IMR-90 (cell line): ENCODE results near the gene TEX101. TPM values are rescaled to one million over a fixed set of nuclear protein-coding genes. Genes with fewer than 3 reads are reported as not detected.

Experiments used
- ATAC-seq: fragments of 200-7000 bp; cut with Tn5 transposase; 2 replicates; pipeline ENCODE4 v1.9.1; 2020; ENCODE audit warnings: low read depth, mild to moderate bottlenecking, moderate library complexity
- BruUV-seq: library from RNA; stranded (reverse); fragments of 400-500 nt; replicated peaks from 2 replicates; lab custom pipeline; 2021; lab: Mats Ljungman, UMichigan
- CTCF ChIA-PET: fragments of 300-600 bp; formaldehyde crosslinking; extraction: SDS; loops from one replicate; lab custom pipeline; 2021; ENCODE audit warnings: antibody characterized with exemption; lab: Yijun Ruan, JAX
- POLR2A ChIA-PET: fragments of 300-600 bp; sonication (Branson Sonifier 250); formaldehyde crosslinking; loops from one replicate; lab custom pipeline; 2022; ENCODE audit warnings: antibody characterized with exemption; ENCODE audit not compliant: unreplicated experiment; lab: Charles Lee
- DNase-seq: peaks from one replicate; pipeline ENCODE4 v3.0.0; 2013
- H2AFZ ChIP-seq: replicated peaks from 2 replicates; pipeline ENCODE3; 2013; ENCODE audit warnings: low read length, mild to moderate bottlenecking; ENCODE audit not compliant: poor library complexity
- H2AK5ac ChIP-seq: 2 replicates; pipeline ENCODE4 v1.6.1; 2013; ENCODE audit warnings: low read depth, low read length, inconsistent platforms
- H2AK9ac ChIP-seq: replicated peaks from 2 replicates; pipeline ENCODE3; 2013; ENCODE audit warnings: mild to moderate bottlenecking, low read depth, low read length, moderate library complexity; ENCODE audit not compliant: poor library complexity
- H2BK120ac ChIP-seq: 2 replicates; pipeline ENCODE4 v1.6.1; 2013; ENCODE audit warnings: low read depth, low read length, inconsistent platforms
- H2BK15ac ChIP-seq: 3 replicates; pipeline ENCODE4 v1.6.1; 2013; ENCODE audit warnings: low read depth, low read length, inconsistent platforms
- H2BK20ac ChIP-seq: 2 replicates; pipeline ENCODE4 v1.6.1; 2013; ENCODE audit warnings: low read depth, mild to moderate bottlenecking, inconsistent platforms, low read length, moderate library complexity
- H2BK5ac ChIP-seq: 2 replicates; pipeline ENCODE4 v1.6.1; 2013; ENCODE audit warnings: mild to moderate bottlenecking, low read depth, low read length, inconsistent platforms; ENCODE audit not compliant: poor library complexity, severe bottlenecking
- H3K14ac ChIP-seq: replicated peaks from 2 replicates; pipeline ENCODE4 v1.6.1; 2013; ENCODE audit warnings: low read depth, low read length, inconsistent platforms
- H3K18ac ChIP-seq: 2 replicates; pipeline ENCODE4 v1.6.1; 2013; ENCODE audit warnings: low read depth, low read length, control low read depth
- H3K23ac ChIP-seq: 2 replicates; pipeline ENCODE4 v1.6.1; 2013; ENCODE audit warnings: low read depth, low read length, inconsistent platforms
- H3K27ac ChIP-seq: 2 replicates; pipeline ENCODE4 v1.5.1; 2013; ENCODE audit warnings: mild to moderate bottlenecking, control low read depth, low read length; ENCODE audit not compliant: insufficient read depth
- H3K27me3 ChIP-seq: 2 replicates; pipeline ENCODE4 v1.6.1; 2013; ENCODE audit warnings: low read length; ENCODE audit not compliant: control insufficient read depth, insufficient read depth
- H3K36me3 ChIP-seq: 2 replicates; pipeline ENCODE4 v1.6.1; 2013; ENCODE audit warnings: low read length, mixed read lengths; ENCODE audit not compliant: control insufficient read depth, insufficient read depth
- H3K4ac ChIP-seq: 2 replicates; pipeline ENCODE4 v1.6.1; 2013; ENCODE audit warnings: low read depth, low read length, inconsistent platforms
- H3K4me1 ChIP-seq: 2 replicates; pipeline ENCODE4 v1.6.1; 2013; ENCODE audit warnings: low read length, mixed read lengths; ENCODE audit not compliant: control insufficient read depth, insufficient read depth
- H3K4me2 ChIP-seq: 2 replicates; pipeline ENCODE4 v1.6.1; 2013; ENCODE audit warnings: low read depth, mild to moderate bottlenecking, control low read depth, low read length, moderate library complexity
- H3K4me3 ChIP-seq: 2 replicates; pipeline ENCODE4 v1.5.1; 2013; ENCODE audit warnings: low read depth, mild to moderate bottlenecking, control low read depth, low read length, moderate library complexity; ENCODE audit not compliant: insufficient read depth
- H3K56ac ChIP-seq: 2 replicates; pipeline ENCODE4 v1.6.1; 2013; ENCODE audit warnings: low read length, inconsistent platforms; ENCODE audit not compliant: insufficient read depth; ENCODE audit errors: extremely low read depth
- H3K79me1 ChIP-seq, 2 experiments: 2 replicates each; pipeline ENCODE4 v1.6.1; 2013; ENCODE audit warnings: low read length in 2 of 2, inconsistent platforms in 1 of 2, low read depth in 1 of 2
- H3K9ac ChIP-seq: 2 replicates; pipeline ENCODE4 v1.6.1; 2013; ENCODE audit warnings: low read depth, low read length, control low read depth
- H3K9me1 ChIP-seq: 2 replicates; pipeline ENCODE4 v1.6.1; 2013; ENCODE audit warnings: low read length, inconsistent platforms; ENCODE audit not compliant: insufficient read depth
- H3K9me3 ChIP-seq: 2 replicates; pipeline ENCODE4 v1.6.1; 2013; ENCODE audit warnings: low read length; ENCODE audit not compliant: control insufficient read depth, insufficient read depth
- H4K20me1 ChIP-seq: 2 replicates; pipeline ENCODE4 v1.6.1; 2013; ENCODE audit warnings: low read length, inconsistent platforms; ENCODE audit not compliant: insufficient read depth
- H4K5ac ChIP-seq: 2 replicates; pipeline ENCODE4 v1.6.1; 2013; ENCODE audit warnings: mild to moderate bottlenecking, low read depth, low read length, control low read depth
- H4K8ac ChIP-seq, 2 experiments: 2 replicates each; pipeline ENCODE4 v1.6.1; 2013; ENCODE audit warnings: low read depth in 2 of 2, low read length in 2 of 2, control low read depth in 1 of 2, inconsistent platforms in 1 of 2
- H4K91ac ChIP-seq: 2 replicates; pipeline ENCODE4 v1.6.1; 2013; ENCODE audit warnings: low read depth, low read length, inconsistent platforms; ENCODE audit not compliant: insufficient read depth
- BHLHE40 ChIP-seq: fragments of 150-350 bp; IDR thresholded peaks from 2 replicates; pipeline ENCODE4 v1.6.1; 2016; ENCODE audit warnings: mild to moderate bottlenecking, low read depth, low read length
- CEBPB ChIP-seq: IDR thresholded peaks from 2 replicates; pipeline ENCODE4 v1.6.1; 2012; ENCODE audit warnings: low read depth, low read length, improper control_type of control experiment
- CHD1 ChIP-seq: IDR thresholded peaks from 2 replicates; pipeline ENCODE4 v1.6.1; 2012; ENCODE audit warnings: low read depth, low read length, improper control_type of control experiment
- CTCF ChIP-seq: conservative IDR thresholded peaks from 2 replicates; pipeline ENCODE4 v1.5.1; 2012; ENCODE audit warnings: mild to moderate bottlenecking, low read depth, low read length, improper control_type of control experiment
- FOS ChIP-seq: fragments of 150-350 bp; IDR thresholded peaks from 2 replicates; pipeline ENCODE4 v1.6.1; 2016; ENCODE audit warnings: low read depth, low read length
- MAFK ChIP-seq: IDR thresholded peaks from 2 replicates; pipeline ENCODE4 v1.6.1; 2012; ENCODE audit warnings: low read depth, low read length, improper control_type of control experiment
- MAZ ChIP-seq: IDR thresholded peaks from 2 replicates; pipeline ENCODE4 v1.6.1; 2012; ENCODE audit warnings: low read depth, mild to moderate bottlenecking, low read length, improper control_type of control experiment, moderate library complexity, borderline replicate concordance
- MXI1 ChIP-seq: IDR thresholded peaks from 2 replicates; pipeline ENCODE4 v1.6.1; 2012; ENCODE audit warnings: low read depth, mild to moderate bottlenecking, low read length, moderate library complexity, borderline replicate concordance
- NFE2L2 ChIP-seq: fragments of 150-350 bp; IDR thresholded peaks from 2 replicates; pipeline ENCODE4 v1.6.1; 2016; ENCODE audit warnings: low read depth, mild to moderate bottlenecking, low read length
- POLR2A ChIP-seq: IDR thresholded peaks from 2 replicates; pipeline ENCODE4 v1.6.1; 2012; ENCODE audit warnings: mild to moderate bottlenecking, low read depth, low read length
- RAD21 ChIP-seq: IDR thresholded peaks from 2 replicates; pipeline ENCODE4 v1.6.1; 2012; ENCODE audit warnings: low read length, improper control_type of control experiment
- RCOR1 ChIP-seq: IDR thresholded peaks from 2 replicates; pipeline ENCODE4 v1.6.1; 2012; ENCODE audit warnings: mild to moderate bottlenecking, low read length, improper control_type of control experiment; ENCODE audit not compliant: insufficient replicate concordance
- RFX5 ChIP-seq: IDR thresholded peaks from 2 replicates; pipeline ENCODE4 v1.8.0; 2012; ENCODE audit warnings: low read depth, mild to moderate bottlenecking, low read length, moderate library complexity
- SMC3 ChIP-seq: fragments of 150-350 bp; IDR thresholded peaks from 2 replicates; pipeline ENCODE4 v1.6.1; 2016; ENCODE audit warnings: low read depth, mild to moderate bottlenecking, antibody characterized with exemption, low read length, moderate library complexity
- USF2 ChIP-seq: fragments of 150-350 bp; IDR thresholded peaks from 2 replicates; pipeline ENCODE4 v1.6.1; 2017; ENCODE audit warnings: mild to moderate bottlenecking, antibody characterized with exemption, low read length, low read depth
- WGBS, 2 experiments: methylation state at CpG; one replicate each; pipeline versions ENCODE4 v1.1.5 to v1.1.7; 2013; ENCODE audit warnings: missing lambda C conversion rate in 2 of 2; ENCODE audit not compliant: insufficient read length in 1 of 2; ENCODE audit errors: extremely low coverage in 2 of 2; 5-methylcytosine and 5-hydroxymethylcytosine counted together
- dilution Hi-C: fragments of 300-500 bp; cut with HindIII; formaldehyde crosslinking; loops from one replicate; pipeline ENCODE4 v1.14.3; 2018; ENCODE audit warnings: low sequenced_read_pairs; ENCODE audit not compliant: unreplicated experiment
- in situ Hi-C: fragments of 300-500 bp; cut with MboI; formaldehyde crosslinking; loops from 3 replicates; pipeline ENCODE4 v1.14.3; 2019; ENCODE audit warnings: low sequenced_read_pairs, inconsistent platforms, mixed read lengths
- intact Hi-C: fragments of 100-400 bp; cut with micrococcal nuclease; formaldehyde crosslinking; loops from 2 replicates; pipeline ENCODE4 v1.10.0; 2022
- polyA plus RNA-seq, 3 experiments: library from polyadenylated mRNA; depleted of rRNA; stranded (reverse); fragments of >200 nt; gene quantifications; 2 replicates each; pipeline ENCODE4 v1.2.3, GENCODE V29; 2012; ENCODE audit warnings: low replicate concordance in 1 of 3
- total RNA-seq: library from RNA; depleted of rRNA; stranded (reverse); fragments of >200 nt; gene quantifications from 2 replicates; pipeline ENCODE4 v1.2.3, GENCODE V29; 2012
- TF ChIP-seq, protein P1 (sequence below): fragments of 150-350 bp; IDR thresholded peaks from 2 replicates; pipeline ENCODE4 v1.6.1; 2016; ENCODE audit warnings: low read depth, mild to moderate bottlenecking, low read length, moderate library complexity, borderline replicate concordance

The TEX101 gene
- total and polyA plus RNA-seq, 2 of the 4 experiments (the other 2 are of a cell fraction), result not detected

- H2BK20ac ChIP-seq, result no peak overlapping the region
- H3K4me1 ChIP-seq, result peaks cover 3% of the 10 kb centered on the region; the same call in 1 of the 2 replicates
- BruUV-seq, result no TSS peak
- H4K20me1 ChIP-seq, result no peaks in the 10 kb centered on the region; the same call in none of the 2 replicates
- no peak overlapping the region for H3K4me3 ChIP-seq
- CTCF ChIA-PET, result interaction anchor here (0.6 to 1.6 kb wide), 2 partner anchors 9 to 78 kb away, joined by 3 to 5 read pairs; no protein-coding TSS in a partner anchor
- H2AK9ac ChIP-seq, result no peak overlapping the region
- no peak overlapping the region for H3K4me2 ChIP-seq
- H4K5ac ChIP-seq, result no peak overlapping the region
- intact Hi-C loops (loop anchor here (10.0 kb wide), 1 partner anchor 363 kb away; the partner anchor contains the start of gene LYPD5), dilution Hi-C loops (no loop called here), in situ Hi-C loops (no loop called here)
- no CpG with 5 or more reads among the region's 3 CpGs for WGBS, 2 experiments
- no peaks in the 10 kb centered on the region for H3K27me3 ChIP-seq
- H3K36me3 ChIP-seq, result no peaks in the 10 kb centered on the region
- H3K56ac ChIP-seq, result no peak overlapping the region
- no peak overlapping the region for H3K14ac ChIP-seq
- no peak overlapping the region for H4K8ac ChIP-seq
- H3K23ac ChIP-seq, result no peak overlapping the region
- H3K9ac ChIP-seq, result no peak overlapping the region
- H2BK120ac ChIP-seq, result no peak overlapping the region
- H3K18ac ChIP-seq, result no peak overlapping the region
- H2BK15ac ChIP-seq, result no peak overlapping the region
- POLR2A ChIA-PET, result no interaction called here
- H2BK5ac ChIP-seq, result no peak overlapping the region
- H2AFZ ChIP-seq, result no peak overlapping the region
- H3K9me1 ChIP-seq, result 0 out of 2 replicates have a peak, but pooled peaks cover 3% of the 10 kb centered on the region
- H4K91ac ChIP-seq, result no peak overlapping the region
- H3K9me3 ChIP-seq, result peaks cover 3% of the 10 kb centered on the region; the same call in 1 of the 2 replicates
- TF ChIP-seq NFE2L2 (no peak), MXI1 (no peak), SMC3 (no peak), MAFK (no peak), USF2 (no peak), RCOR1 (no peak), POLR2A (no peak), CTCF (no peak), RFX5 (no peak), CEBPB (no peak), MAZ (no peak), RAD21 (no peak), BHLHE40 (no peak), CHD1 (no peak), FOS (no peak)
- TF ChIP-seq, protein P1, sequence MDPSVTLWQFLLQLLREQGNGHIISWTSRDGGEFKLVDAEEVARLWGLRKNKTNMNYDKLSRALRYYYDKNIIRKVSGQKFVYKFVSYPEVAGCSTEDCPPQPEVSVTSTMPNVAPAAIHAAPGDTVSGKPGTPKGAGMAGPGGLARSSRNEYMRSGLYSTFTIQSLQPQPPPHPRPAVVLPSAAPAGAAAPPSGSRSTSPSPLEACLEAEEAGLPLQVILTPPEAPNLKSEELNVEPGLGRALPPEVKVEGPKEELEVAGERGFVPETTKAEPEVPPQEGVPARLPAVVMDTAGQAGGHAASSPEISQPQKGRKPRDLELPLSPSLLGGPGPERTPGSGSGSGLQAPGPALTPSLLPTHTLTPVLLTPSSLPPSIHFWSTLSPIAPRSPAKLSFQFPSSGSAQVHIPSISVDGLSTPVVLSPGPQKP, result no peak
- H2AK5ac ChIP-seq, result no peak overlapping the region
- H3K27ac ChIP-seq, result no peak overlapping the region
- ATAC-seq (no peak), DNase-seq (no peak)
- no peaks in the 10 kb centered on the region for H3K79me1 ChIP-seq
- no peak overlapping the region for H3K4ac ChIP-seq
Observed at GRCh38 chr19:43441716-43442115, 27.0 kb downstream of the TEX101 start.
